ENCODE results near the gene TMEM184A. TPM values are rescaled to one million over a fixed set of nuclear protein-coding genes. Genes with fewer than 3 reads are reported as not detected.

Gene TMEM184A
- total and polyA plus RNA-seq, 2 of the 8 experiments (the other 6 are each of a cell fraction or from before 2014, with no cell fraction given): 1.8 to 2.1 TPM

DNA sequence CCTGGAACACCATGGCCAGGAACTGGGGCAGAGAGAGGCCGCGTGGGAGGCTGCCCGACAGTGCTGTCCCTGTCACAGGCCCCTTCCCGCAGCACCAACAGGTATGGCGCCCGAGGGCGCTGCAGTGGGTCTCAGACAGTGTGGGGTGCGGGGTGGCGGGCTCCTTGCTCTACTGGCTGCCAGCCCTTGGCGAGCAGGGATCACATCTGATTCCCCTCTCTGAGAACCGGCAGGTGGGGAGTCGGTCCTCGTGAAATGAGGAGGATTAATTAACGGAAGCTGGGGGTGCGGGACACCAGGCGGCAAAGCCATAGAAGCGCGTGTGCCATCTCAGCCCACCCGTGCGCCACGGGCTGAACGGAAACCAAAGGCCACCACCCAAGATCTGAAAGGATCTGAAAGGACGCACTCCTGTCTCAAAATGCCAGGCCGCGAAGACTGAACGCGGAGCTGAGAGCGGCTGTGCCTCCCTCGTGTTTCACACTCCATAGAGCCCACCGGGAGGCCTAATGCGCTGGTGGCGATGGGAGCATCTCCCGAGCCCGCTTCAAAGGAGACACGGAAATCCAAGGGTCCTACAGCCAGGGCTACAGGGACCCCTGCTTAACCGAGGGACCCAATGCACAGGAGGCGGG lies 58.6 kb downstream of the TMEM184A start:
- no peaks in the 10 kb centered on the region for H3K4me1 ChIP-seq (replicated peaks in 1 of 4; ENCODE audit: control insufficient read depth in 3 of 4, insufficient read depth in 4 of 4, low read length in 3 of 4)
- no peak overlapping the region for H3K23ac ChIP-seq (ENCODE audit: insufficient read length)
- H3K14ac ChIP-seq (ENCODE audit: insufficient read length): no peak overlapping the region
- WGBS, 2 experiments (ENCODE audit: extremely low coverage in 1 of 2, insufficient coverage in 1 of 2, insufficient read length in 1 of 2, insufficient replicate concordance in 2 of 2, low coverage in 1 of 2, low lambda C conversion rate in 2 of 2, missing lambda C conversion rate in 1 of 2): 93% methylated on average over 36 of the region's 37 CpGs; no CpG with 5 or more reads in 1 of the 2 experiments
- no peak overlapping the region for H2BK12ac ChIP-seq (ENCODE audit: low read depth, low read length)
- H2BK15ac ChIP-seq (ENCODE audit: low read length): no peak overlapping the region
- no peaks in the 10 kb centered on the region for H3K9me3 ChIP-seq (ENCODE audit: insufficient read depth in 2 of 2, low read depth in 1 of 2, low read length in 1 of 2)
- peaks cover 2 to 12% of the 10 kb centered on the region in 2 experiments; a peak in 2 of 4 replicates for H3K79me2 ChIP-seq (ENCODE audit: control insufficient read depth in 1 of 2, insufficient read depth in 2 of 2, low read length in 2 of 2)
- no peak overlapping the region for H2BK5ac ChIP-seq (ENCODE audit: low read depth, low read length)
- no peak for DNase-seq (ENCODE audit: low read depth in 1 of 2, low spot score in 2 of 2)
- H3K79me1 ChIP-seq (ENCODE audit: low read depth, low read length): peaks cover 8% of the 10 kb centered on the region; the same call in 1 of the 2 replicates
- H3K27me3 ChIP-seq (replicated peaks in 1 of 4; ENCODE audit: control insufficient read depth in 3 of 4, extremely low read depth in 1 of 4, insufficient read depth in 3 of 4, low read length in 3 of 4): no peaks in the 10 kb centered on the region
- no peak overlapping the region for H2BK20ac ChIP-seq (ENCODE audit: low read length)
- H3K23me2 ChIP-seq (ENCODE audit: low read depth, low read length): no peaks in the 10 kb centered on the region
- no peak overlapping the region for H3K18ac ChIP-seq (ENCODE audit: extremely low read depth, low read length)
- no peak overlapping the region for H2AFZ ChIP-seq (ENCODE audit: low read length)
- no peak overlapping the region for H4K91ac ChIP-seq (replicated peaks; ENCODE audit: insufficient read length, low read length)
- H4K5ac ChIP-seq (ENCODE audit: insufficient read length, low read depth, low read length): no peak overlapping the region
- ChIA-PET CTCF (ENCODE audit: partially characterized antibody) (interaction anchor here (0.8 to 2.3 kb wide), 3 partner anchors 8 to 23 kb away, joined by 3 to 8 read pairs (median 3); no protein-coding TSS in a partner anchor), POLR2A (ENCODE audit: partially characterized antibody) (interaction anchor here (1.0 to 2.3 kb wide), 5 partner anchors 13 to 37 kb away, joined by 3 to 11 read pairs (median 4); no protein-coding TSS in a partner anchor)
- H3K4ac ChIP-seq (replicated peaks; ENCODE audit: insufficient read length, low read depth, low read length): no peak overlapping the region
- H3K4me3 ChIP-seq (ENCODE audit: extremely low read depth in 1 of 4, insufficient read depth in 2 of 4, low read depth in 3 of 4, low read length in 4 of 4): no peak overlapping the region
- H3K4me2 ChIP-seq (ENCODE audit: insufficient read depth in 1 of 2, low read depth in 2 of 2, low read length in 2 of 2): no peak overlapping the region
- no peak for FAIRE-seq
- H4K20me1 ChIP-seq (replicated peaks in 1 of 2; ENCODE audit: control insufficient read depth in 1 of 2, insufficient read depth in 2 of 2, low read length in 2 of 2): peaks cover 11 to 15% of the 10 kb centered on the region in 2 experiments
- H3K56ac ChIP-seq (replicated peaks; ENCODE audit: insufficient read length, low read depth, low read length): no peak overlapping the region
- no peak overlapping the region for H3K27ac ChIP-seq (ENCODE audit: low read depth, low read length)
- no peak overlapping the region for H2BK120ac ChIP-seq (replicated peaks; ENCODE audit: low read depth, low read length)
- TF ChIP-seq SP2 (IDR thresholded peaks at IDR 0.05; ENCODE audit: low read length) (no peak), CHD2 (IDR thresholded peaks at IDR 0.05; ENCODE audit: low read length) (no peak), BRCA1 (IDR thresholded peaks at IDR 0.05; ENCODE audit: low read depth, low read length) (no peak), SP4 (IDR thresholded peaks at IDR 0.05; ENCODE audit: low read length) (no peak), PHF8 (conservative IDR thresholded peaks at IDR 0.05; ENCODE audit: low read depth, low read length) (no peak)
- H4K8ac ChIP-seq (ENCODE audit: extremely low read depth, insufficient read depth, low read length): no peak overlapping the region
- peaks cover 11 to 73% (median 45%) of the 10 kb centered on the region in 4 experiments; a peak in 7 of 8 replicates for H3K36me3 ChIP-seq (ENCODE audit: control insufficient read depth in 2 of 4, insufficient read depth in 4 of 4, low read length in 3 of 4)
- H2AK5ac ChIP-seq (ENCODE audit: low read depth, low read length): no peak overlapping the region
- no peak overlapping the region for H3K9ac ChIP-seq (replicated peaks in 1 of 4; ENCODE audit: extremely low read depth in 1 of 4, low read depth in 3 of 4, low read length in 3 of 4)
